Measurements from ENCODE around the gene RAB2B.

DNA sequence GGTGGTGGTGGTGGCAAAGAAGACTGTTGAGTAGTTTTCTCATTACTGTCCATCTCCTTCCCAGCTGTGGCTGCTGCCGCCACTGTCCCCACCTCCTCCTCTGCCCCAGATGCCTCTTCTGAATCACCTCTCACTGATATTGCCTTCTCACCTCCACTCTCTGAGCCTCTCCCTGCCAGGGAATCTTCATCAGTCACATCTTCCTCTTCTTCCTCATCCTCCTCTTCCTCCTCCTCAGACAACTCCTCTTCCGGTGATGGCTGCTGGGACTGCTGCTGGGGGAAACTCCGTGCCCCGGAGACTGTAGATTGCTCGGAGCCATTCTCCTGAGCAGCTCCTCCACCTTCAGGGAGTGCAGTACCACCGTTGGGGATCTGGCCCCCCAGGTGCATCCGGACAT, 46.4 kb upstream of the RAB2B start:
- TF ChIP-seq, protein P1, sequence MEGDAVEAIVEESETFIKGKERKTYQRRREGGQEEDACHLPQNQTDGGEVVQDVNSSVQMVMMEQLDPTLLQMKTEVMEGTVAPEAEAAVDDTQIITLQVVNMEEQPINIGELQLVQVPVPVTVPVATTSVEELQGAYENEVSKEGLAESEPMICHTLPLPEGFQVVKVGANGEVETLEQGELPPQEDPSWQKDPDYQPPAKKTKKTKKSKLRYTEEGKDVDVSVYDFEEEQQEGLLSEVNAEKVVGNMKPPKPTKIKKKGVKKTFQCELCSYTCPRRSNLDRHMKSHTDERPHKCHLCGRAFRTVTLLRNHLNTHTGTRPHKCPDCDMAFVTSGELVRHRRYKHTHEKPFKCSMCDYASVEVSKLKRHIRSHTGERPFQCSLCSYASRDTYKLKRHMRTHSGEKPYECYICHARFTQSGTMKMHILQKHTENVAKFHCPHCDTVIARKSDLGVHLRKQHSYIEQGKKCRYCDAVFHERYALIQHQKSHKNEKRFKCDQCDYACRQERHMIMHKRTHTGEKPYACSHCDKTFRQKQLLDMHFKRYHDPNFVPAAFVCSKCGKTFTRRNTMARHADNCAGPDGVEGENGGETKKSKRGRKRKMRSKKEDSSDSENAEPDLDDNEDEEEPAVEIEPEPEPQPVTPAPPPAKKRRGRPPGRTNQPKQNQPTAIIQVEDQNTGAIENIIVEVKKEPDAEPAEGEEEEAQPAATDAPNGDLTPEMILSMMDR (IDR thresholded peaks at IDR 0.05) = no peak
- no peak for TF ChIP-seq POLR2A (IDR thresholded peaks at IDR 0.05)
- no peak for TF ChIP-seq POLR2AphosphoS5 (IDR thresholded peaks at IDR 0.05)
- no peak for TF ChIP-seq EP300 (IDR thresholded peaks at IDR 0.05)
